GM10847 (cell line): ENCODE measurements around the gene GPHN.

Source experiments
- POLR2A ChIP-seq: IDR thresholded peaks from 2 replicates; pipeline ENCODE4 v1.6.1; 2011; ENCODE audit not compliant: insufficient read length; ENCODE audit errors: extremely low read depth

GPHN gene

DNA sequence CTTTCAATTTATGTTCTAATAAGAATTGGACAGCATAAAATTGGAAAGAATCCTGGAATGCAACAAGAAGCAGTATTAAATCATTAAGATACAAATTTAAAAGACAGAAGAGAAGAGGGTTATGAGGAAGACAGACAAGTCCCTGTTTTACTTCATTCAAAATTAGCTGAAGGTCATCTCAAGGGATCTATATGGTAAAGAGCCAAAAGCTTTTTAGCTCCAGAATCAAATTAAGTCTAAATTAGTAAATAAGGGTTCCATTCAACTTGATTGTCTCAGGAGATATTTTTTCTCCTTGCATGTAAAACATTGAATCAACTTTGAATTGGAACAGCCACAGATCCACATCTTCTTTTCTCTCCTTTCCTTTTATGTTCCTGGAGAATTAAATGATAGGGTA, 14.2 kb upstream of the GPHN start:
- no peak for TF ChIP-seq POLR2A

DNA sequence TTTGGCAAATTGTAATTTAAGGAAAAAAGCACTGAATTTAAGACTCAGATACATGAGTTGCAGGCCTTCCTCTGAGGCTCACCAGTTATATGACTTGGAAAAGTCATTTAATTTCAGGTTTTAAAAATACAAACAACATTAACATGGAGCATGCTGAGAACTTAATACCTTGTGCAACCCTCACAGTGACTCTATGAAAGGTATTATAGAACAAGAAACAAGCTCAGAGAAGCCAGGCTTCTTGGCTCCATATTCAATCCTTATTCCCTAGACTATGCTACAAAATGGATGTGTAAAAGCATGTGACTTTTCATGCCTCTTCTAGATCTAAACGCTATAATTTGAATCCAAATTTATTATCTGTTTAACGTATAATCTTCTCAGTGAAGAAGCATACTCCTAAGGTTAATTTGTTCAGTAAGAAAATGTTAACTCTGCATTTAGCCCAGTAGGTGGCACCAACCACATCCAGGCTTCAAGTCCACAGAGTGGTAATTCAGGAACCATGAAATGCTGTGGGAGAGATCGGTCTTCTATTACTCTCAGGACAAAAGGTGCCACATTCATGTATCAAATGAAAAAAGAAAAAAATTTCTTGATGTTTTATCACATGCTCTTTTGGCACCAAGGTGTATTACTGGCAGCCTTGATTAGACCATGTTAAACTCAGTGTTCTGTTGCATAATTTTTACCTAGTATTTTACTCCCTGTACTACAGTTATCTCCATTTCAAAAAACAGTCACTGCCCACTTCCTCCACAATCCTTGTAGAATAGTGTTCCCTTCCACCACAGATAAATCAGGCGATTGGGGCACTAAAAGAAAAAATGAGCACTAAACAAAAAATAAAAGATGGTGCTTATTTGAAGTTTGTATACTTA, 12.5 kb upstream of the GPHN start:
- TF ChIP-seq POLR2A: no peak

DNA sequence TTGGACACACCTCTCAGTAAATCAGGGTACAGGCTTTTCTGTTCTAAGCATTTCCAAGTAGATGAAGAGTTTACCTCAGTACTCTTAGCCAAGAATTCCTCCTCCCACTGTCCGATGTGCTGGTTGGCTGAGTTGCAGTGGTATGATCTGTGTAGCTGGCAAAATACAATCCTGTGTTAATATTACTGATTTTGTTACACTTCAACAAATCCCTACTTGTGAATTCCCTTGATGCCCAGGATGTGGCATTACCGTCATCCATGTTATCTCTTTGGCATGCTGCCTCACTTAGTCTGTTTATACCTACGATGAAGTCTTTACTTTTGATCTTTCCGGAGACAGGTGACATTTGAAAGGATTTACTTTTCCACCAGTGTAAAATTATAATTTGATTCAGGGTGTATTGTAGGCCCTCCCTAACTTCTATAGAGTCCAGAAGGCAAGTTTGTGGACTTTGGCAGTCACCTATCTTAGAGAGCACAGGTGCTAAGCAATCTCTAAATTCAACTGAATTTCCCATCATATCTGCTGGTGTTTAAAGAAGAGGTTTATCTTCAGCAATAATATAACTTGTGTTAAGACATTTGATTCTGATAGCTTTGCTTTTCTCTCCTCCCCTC, 11.6 kb upstream of the GPHN start:
- TF ChIP-seq POLR2A: no peak

DNA sequence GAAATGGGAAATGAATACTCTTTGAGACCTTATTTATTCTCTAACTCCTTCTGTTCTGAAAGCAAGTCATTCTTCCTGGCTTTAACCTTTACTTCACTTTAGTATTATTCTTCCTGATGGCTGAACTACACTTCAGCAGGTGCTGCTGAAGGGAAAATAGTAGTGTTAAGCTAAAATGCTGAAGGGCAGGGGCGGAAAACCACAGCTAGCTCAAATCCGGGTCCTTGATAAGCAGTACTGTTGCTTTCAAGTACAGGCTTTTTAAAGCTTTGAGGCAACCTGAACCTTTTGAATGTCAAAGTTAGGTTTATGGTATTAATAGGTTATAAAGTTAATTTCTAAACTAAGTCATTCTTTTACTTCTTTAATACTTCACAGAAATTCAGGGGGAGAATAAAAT, 11.0 kb upstream of the GPHN start:
- TF ChIP-seq POLR2A: no peak

DNA sequence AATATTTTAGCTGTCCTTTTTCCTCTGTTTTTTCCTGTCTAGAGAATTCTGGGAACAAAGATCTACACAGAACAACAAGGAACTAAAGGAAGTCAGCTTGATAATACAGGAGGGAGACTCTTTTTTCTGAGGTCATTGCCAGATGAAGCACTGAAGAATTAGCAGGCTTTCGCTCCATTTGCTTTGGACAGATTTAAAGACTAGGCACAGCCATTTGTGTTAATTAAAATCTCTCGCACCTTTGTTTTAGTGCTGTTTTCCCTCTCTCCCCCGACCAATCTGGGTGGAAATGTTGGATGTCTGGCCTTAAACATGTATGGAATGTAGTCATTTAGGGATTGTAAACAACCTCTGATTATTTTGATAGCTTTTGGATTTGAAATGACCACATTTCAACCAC, 9.6 kb upstream of the GPHN start:
- TF ChIP-seq POLR2A: no peak

DNA sequence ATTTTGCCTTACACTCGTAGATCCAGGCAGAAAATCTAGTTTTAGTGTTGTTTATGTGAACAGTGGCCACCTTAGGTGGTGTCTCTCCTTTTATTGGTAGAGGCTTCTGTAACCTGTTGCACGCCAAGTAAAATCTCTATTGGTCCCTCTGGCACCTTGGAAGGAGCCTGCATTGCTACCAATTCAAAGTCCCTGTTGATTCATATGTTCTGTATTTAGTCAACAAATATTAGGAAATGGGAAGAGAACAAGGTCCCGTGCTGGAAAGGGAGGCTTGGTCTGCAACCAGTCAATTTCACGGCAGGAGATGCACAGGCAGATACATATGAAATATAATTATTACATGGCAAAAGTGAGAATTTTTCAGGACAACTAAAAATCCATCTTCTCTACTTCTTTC, 6.4 kb upstream of the GPHN start:
- no peak for TF ChIP-seq POLR2A

DNA sequence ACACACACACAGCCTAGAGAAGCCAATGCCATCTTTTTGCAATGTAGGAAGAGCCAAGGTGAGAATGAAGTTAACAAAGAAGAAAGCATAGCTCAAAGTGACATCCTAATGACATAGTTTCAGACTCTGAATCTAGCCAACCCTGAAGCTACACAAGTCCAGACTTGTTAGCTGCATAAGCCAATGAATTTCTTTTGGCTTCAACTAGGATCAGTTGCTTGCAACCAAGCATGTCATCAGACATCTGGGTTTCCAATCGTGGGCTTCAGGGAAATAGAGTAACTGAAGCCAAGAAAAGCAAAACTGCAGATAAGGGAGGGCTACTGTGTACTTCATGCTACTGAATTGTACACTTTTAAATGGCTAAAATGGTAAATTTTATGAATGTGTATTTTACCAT, 4.4 kb upstream of the GPHN start:
- no peak for TF ChIP-seq POLR2A

DNA sequence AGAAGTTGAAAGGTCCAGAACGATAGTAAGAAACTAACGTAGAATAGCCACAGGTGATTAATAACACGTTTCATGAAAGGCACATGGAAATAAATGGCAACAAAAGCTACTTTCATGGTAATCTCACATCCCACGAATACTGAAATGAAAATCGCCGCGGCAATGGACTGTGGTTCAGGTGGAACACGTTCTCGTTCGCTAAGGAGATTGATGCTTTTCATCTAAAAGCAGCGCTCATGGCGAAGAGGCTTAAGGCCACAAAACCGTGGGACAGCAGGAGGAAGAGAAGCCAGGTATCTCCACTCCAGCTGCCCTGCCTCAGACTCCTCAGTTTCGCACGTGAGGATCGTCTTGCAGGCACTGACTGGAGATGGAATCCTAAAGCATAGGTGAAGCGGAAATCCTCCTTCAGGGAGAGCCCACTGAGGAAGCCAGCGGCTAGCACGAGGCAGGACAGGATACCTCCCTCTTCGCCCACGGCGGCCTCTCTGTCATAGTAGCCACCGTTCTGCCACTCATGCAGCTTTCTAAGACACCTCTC, 696 bp upstream of the GPHN start:
- no peak for TF ChIP-seq POLR2A

DNA sequence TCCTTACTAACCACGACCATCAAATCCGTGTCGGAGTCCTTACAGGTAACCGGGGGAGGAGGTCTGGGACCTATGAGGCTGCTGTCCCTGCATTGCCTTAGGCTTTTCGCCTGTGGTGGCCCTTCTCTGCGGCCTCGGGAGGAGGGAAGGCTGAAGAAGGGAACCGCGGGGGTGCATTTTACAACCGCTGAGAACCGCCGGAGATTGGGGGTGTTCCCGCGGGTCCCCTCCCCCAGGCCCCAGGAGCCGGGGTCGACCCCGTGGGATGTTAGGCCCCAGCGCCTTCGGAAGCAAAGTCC, 549 bp downstream of the GPHN start:
- no peak for TF ChIP-seq POLR2A

DNA sequence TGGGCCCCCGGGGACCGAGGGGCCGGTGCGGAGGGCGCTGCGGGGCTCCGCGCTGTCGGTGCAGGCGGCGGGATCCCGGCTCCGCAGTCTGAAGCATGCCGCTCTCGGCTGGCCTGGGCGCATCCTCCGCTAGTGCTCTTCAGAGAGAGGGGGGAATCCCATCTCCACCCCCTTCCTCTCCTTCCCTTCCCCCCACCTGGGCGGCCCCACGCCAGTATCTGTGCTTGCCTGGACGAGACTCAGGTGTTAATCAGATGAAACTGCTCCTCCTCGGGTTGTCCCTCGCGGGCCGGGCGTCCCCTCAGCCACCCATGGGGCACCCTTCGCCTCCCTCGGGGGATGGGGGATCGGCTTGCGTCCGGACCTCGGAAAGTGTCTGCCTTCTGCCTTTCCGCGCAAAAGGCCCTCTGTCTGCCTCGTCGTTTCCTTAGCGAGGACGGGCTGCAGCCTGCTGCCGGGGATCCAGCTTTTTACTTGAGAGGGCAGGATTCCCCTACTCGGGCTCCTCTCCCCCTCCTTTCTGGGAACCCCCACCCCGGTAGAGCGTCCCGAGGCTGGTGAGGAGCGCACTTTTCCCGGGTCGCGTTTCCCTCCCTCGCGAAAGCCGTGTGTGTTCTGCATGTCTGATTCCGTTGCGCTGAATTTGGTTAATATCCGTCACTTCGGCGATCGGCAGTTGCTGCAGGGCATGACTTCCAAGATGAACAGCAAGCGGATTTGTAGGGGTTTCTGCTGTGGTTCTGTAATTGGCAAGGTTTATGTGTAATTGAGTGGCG, 1.1 kb downstream of the GPHN start:
- TF ChIP-seq POLR2A: no peak

DNA sequence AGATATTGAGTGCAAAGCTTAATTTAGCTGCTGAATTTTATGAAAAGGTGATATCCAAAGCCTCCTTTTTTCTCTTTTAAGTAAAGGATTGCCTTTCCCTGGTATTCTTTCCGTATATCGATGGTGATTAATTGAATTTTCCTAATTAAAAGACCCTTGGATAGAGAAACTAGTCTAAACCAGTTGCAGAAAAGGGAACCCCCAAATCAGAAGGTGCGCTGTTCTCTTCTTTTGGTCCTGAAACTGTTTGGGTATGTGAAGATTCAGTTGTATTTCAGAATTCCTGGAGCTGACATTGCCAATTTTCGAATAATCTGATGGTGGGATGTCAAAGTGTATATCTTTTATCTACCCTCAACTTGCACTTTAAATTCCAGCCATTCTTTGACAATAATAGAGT, 1.9 kb downstream of the GPHN start:
- no peak for TF ChIP-seq POLR2A

DNA sequence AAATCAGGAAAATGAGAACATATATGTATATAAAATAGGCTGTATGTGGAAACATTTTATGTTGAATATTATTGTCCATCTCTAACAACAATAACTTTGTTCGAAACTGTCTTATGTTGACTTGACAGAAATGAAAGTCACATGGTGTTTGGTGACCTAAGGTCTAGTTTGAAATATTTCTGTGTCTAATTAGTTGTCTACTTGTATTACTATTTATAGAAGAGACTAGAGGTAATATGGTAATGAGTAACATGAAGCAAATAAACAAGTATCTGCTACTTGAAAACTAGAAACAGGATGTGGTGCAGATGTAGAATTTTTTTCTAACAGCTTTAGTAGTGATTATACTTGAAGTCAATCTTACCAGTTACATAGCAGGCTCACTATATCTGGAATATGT, 3.9 kb downstream of the GPHN start:
- TF ChIP-seq POLR2A: no peak

DNA sequence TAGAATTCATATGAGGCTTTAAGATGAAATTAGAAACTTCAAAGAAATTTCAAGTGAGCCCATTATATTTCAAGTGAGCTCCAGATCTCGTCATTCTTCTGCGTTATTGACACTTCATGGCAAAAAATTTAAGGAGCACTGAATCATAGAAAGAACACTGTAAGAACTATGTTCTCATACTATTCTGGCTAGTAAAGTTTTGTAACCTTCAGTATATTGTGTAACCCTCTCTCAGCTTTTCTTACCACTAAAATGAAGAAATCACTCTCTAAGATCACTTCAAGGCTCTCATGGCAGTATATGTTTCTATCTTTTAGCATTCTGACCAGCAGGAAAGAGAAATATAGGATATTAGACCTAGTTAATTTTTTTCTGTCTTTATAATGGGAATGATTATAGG, 6.3 kb downstream of the GPHN start:
- no peak for TF ChIP-seq POLR2A

DNA sequence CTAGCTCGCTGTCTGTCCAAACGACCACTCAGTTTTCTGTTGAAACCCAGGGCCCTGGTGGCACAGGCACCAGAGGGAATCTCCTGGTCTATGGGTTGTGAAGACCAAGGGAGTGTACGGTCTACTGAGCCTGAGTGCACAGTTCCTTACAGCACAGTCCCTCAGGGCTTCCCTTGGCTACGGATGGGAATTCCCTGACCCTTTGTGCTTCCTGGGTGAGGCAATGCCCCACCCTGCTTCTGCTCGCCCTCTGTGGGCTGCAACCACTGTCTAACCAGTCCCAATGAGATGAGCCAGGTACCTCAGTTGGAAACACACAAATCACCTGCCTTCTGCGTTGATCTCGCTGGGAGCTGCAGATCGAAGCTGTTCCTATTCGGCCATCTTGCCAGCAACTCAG, 22.6 kb downstream of the GPHN start:
- no peak for TF ChIP-seq POLR2A

DNA sequence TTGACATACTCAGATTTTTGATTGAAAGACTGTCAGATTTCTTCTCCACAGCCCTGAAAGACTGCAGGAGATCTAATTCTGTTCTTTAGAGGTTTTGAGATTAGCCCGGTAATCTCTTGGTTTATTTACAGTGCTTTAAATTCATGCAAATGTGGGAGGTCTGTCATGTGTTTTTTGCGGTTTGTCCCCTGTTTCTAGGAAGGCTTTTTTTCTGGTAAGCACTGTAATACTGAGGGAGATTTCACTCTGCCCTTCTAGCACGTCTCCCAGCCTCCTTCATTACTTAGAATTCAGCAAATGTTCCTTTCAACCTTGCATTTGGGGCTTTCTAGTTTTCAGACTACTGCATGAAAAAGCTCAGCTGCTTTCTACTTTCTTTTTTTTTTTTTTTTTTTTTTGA, 31.1 kb downstream of the GPHN start:
- no peak for TF ChIP-seq POLR2A

DNA sequence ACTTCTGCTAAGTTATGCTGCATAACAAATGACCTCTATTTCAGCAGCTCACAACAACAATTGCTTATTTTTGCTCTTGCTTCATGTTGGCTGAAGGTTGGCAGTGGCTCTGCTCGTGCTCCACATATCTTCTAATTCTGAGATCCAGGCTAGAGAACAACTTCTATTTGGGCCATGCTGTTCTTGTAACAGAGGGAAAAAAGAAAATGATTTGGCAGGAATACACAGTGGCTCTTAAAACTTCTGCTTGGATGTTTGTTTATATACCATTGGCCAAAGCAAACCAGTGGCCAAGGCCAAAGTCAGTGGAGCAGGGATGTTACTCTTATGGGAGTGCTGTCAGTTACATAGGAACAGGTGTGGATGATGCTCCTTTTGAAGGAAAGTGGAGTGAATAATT, 32.1 kb downstream of the GPHN start:
- no peak for TF ChIP-seq POLR2A

DNA sequence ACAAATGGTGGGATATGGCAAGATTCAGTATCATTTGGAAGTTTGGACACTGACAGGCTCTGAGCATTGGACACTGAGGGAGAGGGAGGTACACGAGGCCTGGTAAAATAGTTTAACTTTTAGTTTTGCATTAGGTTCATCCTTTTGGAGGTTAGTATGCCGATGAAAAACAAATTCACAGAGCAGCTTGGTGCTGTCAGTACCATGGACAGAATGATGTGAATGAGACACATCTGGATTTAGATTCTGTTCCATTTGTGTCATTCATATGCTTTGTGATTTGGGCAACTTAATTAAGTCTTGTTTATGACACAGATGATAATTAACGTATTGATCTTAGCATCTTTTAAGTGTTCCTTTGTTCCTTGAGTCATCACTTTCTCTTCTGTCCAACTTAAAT, 33.7 kb downstream of the GPHN start:
- TF ChIP-seq POLR2A: no peak

DNA sequence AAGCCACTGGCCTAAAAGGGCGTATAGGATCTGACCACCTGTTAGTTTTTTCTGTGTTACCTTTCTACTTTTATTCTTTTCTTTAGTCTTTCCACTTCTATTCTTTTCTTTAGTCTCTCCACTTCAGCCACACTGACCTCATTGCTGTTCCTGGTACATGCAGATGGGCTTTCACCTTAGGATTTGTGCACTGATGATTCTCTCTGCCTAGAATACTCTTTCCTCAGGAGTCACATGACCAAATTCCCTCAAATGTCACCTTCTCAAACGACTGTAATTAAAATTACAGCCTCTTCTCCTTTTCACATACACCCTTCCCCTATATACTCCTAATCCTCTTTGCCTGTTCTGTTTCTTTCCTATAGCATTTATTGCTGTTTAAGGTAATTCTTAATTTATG, 36.0 kb downstream of the GPHN start:
- TF ChIP-seq POLR2A: no peak
